ENCODE measurements around the gene FAM229B. TPM values are rescaled to one million over a fixed set of nuclear protein-coding genes. Genes with fewer than 3 reads are reported as not detected.

Gene FAM229B
- total RNA-seq (10 to 100 TPM in 7 of 9 donors, 1 to 10 TPM in 2; 6.5 to 55.1 (median 22.7) TPM), polyA plus RNA-seq (10 to 100 TPM; 34.3 to 41.1 (median 39.7) TPM)
- long read RNA-seq, donor 1, transcript FAM229B-201 (4 exons, 2,543 nt) = major isoform, 20 of 25 reads
- long read RNA-seq, donor 1, partial matches to known transcripts = 0 of 25 reads
- long read RNA-seq, donor 1, other reads (novel, unspliced or antisense) = 5 of 25 reads
- long read RNA-seq, donor 2, transcript FAM229B-201 (4 exons, 2,543 nt) = major isoform, 17 of 17 reads
- long read RNA-seq, donor 2, partial matches to known transcripts = 0 of 17 reads
- long read RNA-seq, donor 2, other reads (novel, unspliced or antisense) = 0 of 17 reads
- long read RNA-seq, donor 3, transcript FAM229B-201 (4 exons, 2,543 nt) = major isoform, 10 of 10 reads
- long read RNA-seq, donor 3, partial matches to known transcripts = 0 of 10 reads
- long read RNA-seq, donor 3, other reads (novel, unspliced or antisense) = 0 of 10 reads
- long read RNA-seq, donor 4, transcript FAM229B-201 (4 exons, 2,543 nt) = major isoform, 18 of 19 reads
- long read RNA-seq, donor 4, partial matches to known transcripts = 0 of 19 reads
- long read RNA-seq, donor 4, other reads (novel, unspliced or antisense) = 1 of 19 reads
- long read RNA-seq, donor 5, transcript FAM229B-201 (4 exons, 2,543 nt) = major isoform, 12 of 16 reads
- long read RNA-seq, donor 5, partial matches to known transcripts = 1 of 16 reads
- long read RNA-seq, donor 5, other reads (novel, unspliced or antisense) = 3 of 16 reads
- long read RNA-seq, donor 6, transcript FAM229B-201 (4 exons, 2,543 nt) = major isoform, 16 of 19 reads
- long read RNA-seq, donor 6, partial matches to known transcripts = 0 of 19 reads
- long read RNA-seq, donor 6, other reads (novel, unspliced or antisense) = 3 of 19 reads
- long read RNA-seq, donor 7, transcript FAM229B-201 (4 exons, 2,543 nt) = major isoform, 8 of 8 reads
- long read RNA-seq, donor 7, partial matches to known transcripts = 0 of 8 reads
- long read RNA-seq, donor 7, other reads (novel, unspliced or antisense) = 0 of 8 reads
- long read RNA-seq, donor 8, transcript FAM229B-201 (4 exons, 2,543 nt) = major isoform, 19 of 24 reads
- long read RNA-seq, donor 8, partial matches to known transcripts = 0 of 24 reads
- long read RNA-seq, donor 8, other reads (novel, unspliced or antisense) = 5 of 24 reads
- long read RNA-seq, donor 9, transcript FAM229B-201 (4 exons, 2,543 nt) = major isoform, 10 of 18 reads
- long read RNA-seq, donor 9, partial matches to known transcripts = 0 of 18 reads
- long read RNA-seq, donor 9, other reads (novel, unspliced or antisense) = 8 of 18 reads
- long read RNA-seq, donor 10 = 0 reads

DNA sequence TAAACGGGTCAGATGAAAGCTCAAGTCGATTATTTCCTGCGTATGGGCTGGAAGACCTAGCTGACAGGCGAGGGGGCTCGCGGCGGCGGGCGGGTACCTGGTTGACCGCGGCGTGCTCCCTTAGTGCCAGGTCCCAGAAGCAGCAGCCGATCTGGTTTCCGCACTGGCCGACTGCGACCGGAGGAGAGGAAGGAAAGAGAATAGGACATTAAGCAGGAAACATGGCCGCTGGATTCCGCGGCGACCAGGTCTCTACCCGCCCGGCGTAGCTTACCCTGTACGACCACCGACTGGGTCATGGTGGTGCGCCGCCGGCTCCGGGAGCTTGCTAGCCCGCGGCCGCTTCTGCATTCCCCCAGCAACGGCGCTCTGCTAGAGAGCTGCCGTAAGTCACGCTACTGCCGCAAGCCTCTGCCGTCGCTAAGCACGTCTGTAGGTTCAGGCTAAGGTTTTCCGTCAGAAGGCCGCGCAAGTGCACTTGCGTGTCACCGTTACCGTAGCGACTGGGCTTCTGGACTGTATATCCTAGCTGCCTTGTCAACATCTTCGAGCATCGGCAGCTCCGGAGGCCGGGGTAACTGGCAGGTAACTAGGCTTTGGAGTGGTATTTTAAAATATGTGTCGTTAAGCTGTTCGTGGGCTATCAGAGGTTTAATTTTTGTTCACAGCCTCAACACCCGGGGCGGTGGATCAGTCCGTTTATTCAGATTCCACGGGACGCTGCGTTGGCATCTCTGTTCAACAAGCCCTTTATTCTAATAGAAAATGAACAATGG lies at the start of gene FAM229B, which contains the start of gene TUBE1:
FAM229B (plus strand) TSS at position 456 of the 776 bp plus-strand sequence. CDS start 11,693 bp downstream, outside the sequence.
TUBE1 (minus strand) TSS at position 347 of the 776 bp plus-strand sequence; CDS start at position 299, 48 bp downstream.
- intact Hi-C loops (cut with DNase I) = no loop called here
- Histone ChIP-seq H3K36me3 (replicated peaks in 1 of 2) (peaks cover 0 to 5% of the 10 kb centered on the region in 2 donors), H3K4me1 (replicated peaks in 1 of 2) (peaks cover 8 to 21% of the 10 kb centered on the region in 2 donors), H3K27me3 (no peaks in the 10 kb centered on the region), H3K9me3 (replicated peaks in 1 of 3) (no peaks in the 10 kb centered on the region), H3K27ac (peak within 1 kb of the TSS; percentile 14 to 91 (median 80)), H3K4me3 (peak within 1 kb of the TSS; percentile 14 to 81 (median 64))
- DNase-seq = peak; percentile 92 to 98 (median 95)
- peak; percentile 56 to 95 for TF ChIP-seq POLR2A (IDR thresholded peaks at IDR 0.05)
- TF ChIP-seq, protein P1, sequence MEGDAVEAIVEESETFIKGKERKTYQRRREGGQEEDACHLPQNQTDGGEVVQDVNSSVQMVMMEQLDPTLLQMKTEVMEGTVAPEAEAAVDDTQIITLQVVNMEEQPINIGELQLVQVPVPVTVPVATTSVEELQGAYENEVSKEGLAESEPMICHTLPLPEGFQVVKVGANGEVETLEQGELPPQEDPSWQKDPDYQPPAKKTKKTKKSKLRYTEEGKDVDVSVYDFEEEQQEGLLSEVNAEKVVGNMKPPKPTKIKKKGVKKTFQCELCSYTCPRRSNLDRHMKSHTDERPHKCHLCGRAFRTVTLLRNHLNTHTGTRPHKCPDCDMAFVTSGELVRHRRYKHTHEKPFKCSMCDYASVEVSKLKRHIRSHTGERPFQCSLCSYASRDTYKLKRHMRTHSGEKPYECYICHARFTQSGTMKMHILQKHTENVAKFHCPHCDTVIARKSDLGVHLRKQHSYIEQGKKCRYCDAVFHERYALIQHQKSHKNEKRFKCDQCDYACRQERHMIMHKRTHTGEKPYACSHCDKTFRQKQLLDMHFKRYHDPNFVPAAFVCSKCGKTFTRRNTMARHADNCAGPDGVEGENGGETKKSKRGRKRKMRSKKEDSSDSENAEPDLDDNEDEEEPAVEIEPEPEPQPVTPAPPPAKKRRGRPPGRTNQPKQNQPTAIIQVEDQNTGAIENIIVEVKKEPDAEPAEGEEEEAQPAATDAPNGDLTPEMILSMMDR (IDR thresholded peaks at IDR 0.05) = no peak
- WGBS, 4 donors = 0 to 1% (median 0%) methylated on average over 40 to 60 of the region's 60 CpGs

- no peak for TF ChIP-seq POLR2A (IDR thresholded peaks at IDR 0.05)
- no peaks in the 10 kb centered on the region for H3K27me3 ChIP-seq
- DNase-seq = peak; percentile 24 to 86 (median 71)
- H3K4me1 ChIP-seq (replicated peaks in 1 of 2) = peaks cover 0 to 15% of the 10 kb centered on the region in 2 donors
- intact Hi-C loops (cut with DNase I) = no loop called here
- H3K4me3 ChIP-seq = no peak overlapping the region
- H3K36me3 ChIP-seq (replicated peaks in 1 of 2) = no peaks in the 10 kb centered on the region
- peak overlapping the region in 2 of 5 donors; percentile 28 to 77 for H3K27ac ChIP-seq
- WGBS, 4 donors = 29 to 49% (median 44%) methylated on average over 6 to 8 of the region's 8 CpGs
- H3K9me3 ChIP-seq (replicated peaks in 1 of 3) = no peaks in the 10 kb centered on the region
Measured at GRCh38 chr6:112037783-112038216, 49.6 kb upstream of the FAM229B start.

DNA sequence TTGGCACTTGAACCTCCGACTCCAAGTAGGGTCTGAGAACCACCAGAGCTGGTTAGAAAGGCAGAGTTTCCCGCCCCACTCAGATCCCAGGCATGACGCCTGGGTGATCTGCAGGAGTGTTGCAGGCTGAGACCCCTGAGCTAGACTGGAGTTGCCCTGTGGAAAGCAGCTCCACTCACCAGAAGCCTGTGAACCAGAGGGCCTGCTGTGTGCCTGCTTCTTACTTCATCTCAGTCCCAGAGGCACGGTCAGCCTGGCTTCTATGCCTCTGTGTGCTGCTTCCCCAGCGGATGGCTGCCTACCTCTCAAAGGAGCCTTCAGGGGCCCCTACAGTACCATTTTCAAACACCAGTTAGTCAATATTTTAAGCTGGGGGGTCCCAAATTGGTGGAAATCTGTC lies 49.1 kb upstream of the FAM229B start:
- peaks cover 0 to 15% of the 10 kb centered on the region in 2 donors for H3K4me1 ChIP-seq (replicated peaks in 1 of 2)
- no peaks in the 10 kb centered on the region for H3K9me3 ChIP-seq (replicated peaks in 1 of 3)
- TF ChIP-seq, protein P1 (IDR thresholded peaks at IDR 0.05) = no peak
- no peak for TF ChIP-seq POLR2A (IDR thresholded peaks at IDR 0.05)
- 77 to 83% (median 79%) methylated on average over 5 of the region's 5 CpGs for WGBS, 4 donors
- peak overlapping the region in 2 of 5 donors; percentile 28 to 77 for H3K27ac ChIP-seq
- H3K36me3 ChIP-seq (replicated peaks in 1 of 2) = no peaks in the 10 kb centered on the region
- no peak for DNase-seq
- H3K4me3 ChIP-seq = no peak overlapping the region
- H3K27me3 ChIP-seq = no peaks in the 10 kb centered on the region
- intact Hi-C loops (cut with DNase I) = no loop called here
